BJ (cell line): ENCODE results near the gene PPP2R5E. TPM values are rescaled to one million over a fixed set of nuclear protein-coding genes. Genes with fewer than 3 reads are reported as not detected.

ENCODE experiments used
- CTCF ChIA-PET: fragments of 350-600 bp; formaldehyde crosslinking; extraction: SDS; loops from one replicate; lab custom pipeline; 2021; ENCODE audit warnings: antibody characterized with exemption, inconsistent platforms; lab: Yijun Ruan, JAX
- POLR2A ChIA-PET: fragments of 300-600 bp; sonication (Branson Sonifier 250); formaldehyde crosslinking; extraction: SDS; loops from one replicate; lab custom pipeline; 2021; ENCODE audit warnings: antibody characterized with exemption; lab: Charles Lee
- DNase-seq: peaks from one replicate; pipeline ENCODE4 v3.0.0-alpha.2; 2011; ENCODE audit warnings: low read depth
- H3K27me3 ChIP-seq: 2 replicates; pipeline ENCODE4 v1.6.0; 2011; ENCODE audit warnings: low read length; ENCODE audit not compliant: control insufficient read depth, insufficient read depth
- H3K36me3 ChIP-seq: 2 replicates; pipeline ENCODE4 v1.5.1; 2011; ENCODE audit warnings: low read length; ENCODE audit not compliant: control insufficient read depth, insufficient read depth
- H3K4me3 ChIP-seq: 2 replicates; pipeline ENCODE4 v1.5.1; 2011; ENCODE audit warnings: low read depth, mild to moderate bottlenecking, control low read depth, low read length
- polyA plus RNA-seq: library from polyadenylated mRNA; depleted of rRNA; stranded (reverse); fragments of >200 nt; gene quantifications from 2 replicates; pipeline ENCODE4 v1.2.3, GENCODE V29; 2011
- TF ChIP-seq, protein P1 (sequence below): IDR thresholded peaks from 2 replicates; pipeline ENCODE4 v1.5.1; 2011; ENCODE audit warnings: low read depth, mild to moderate bottlenecking, control low read depth, inconsistent platforms, low read length, moderate library complexity; ENCODE audit not compliant: insufficient read depth

The PPP2R5E gene
- polyA plus RNA-seq, 1 experiment: 4.8 TPM

- POLR2A ChIA-PET: no interaction called here
- no peak overlapping the region for H3K4me3 ChIP-seq
- no peak for DNase-seq
- TF ChIP-seq, protein P1, sequence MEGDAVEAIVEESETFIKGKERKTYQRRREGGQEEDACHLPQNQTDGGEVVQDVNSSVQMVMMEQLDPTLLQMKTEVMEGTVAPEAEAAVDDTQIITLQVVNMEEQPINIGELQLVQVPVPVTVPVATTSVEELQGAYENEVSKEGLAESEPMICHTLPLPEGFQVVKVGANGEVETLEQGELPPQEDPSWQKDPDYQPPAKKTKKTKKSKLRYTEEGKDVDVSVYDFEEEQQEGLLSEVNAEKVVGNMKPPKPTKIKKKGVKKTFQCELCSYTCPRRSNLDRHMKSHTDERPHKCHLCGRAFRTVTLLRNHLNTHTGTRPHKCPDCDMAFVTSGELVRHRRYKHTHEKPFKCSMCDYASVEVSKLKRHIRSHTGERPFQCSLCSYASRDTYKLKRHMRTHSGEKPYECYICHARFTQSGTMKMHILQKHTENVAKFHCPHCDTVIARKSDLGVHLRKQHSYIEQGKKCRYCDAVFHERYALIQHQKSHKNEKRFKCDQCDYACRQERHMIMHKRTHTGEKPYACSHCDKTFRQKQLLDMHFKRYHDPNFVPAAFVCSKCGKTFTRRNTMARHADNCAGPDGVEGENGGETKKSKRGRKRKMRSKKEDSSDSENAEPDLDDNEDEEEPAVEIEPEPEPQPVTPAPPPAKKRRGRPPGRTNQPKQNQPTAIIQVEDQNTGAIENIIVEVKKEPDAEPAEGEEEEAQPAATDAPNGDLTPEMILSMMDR: no peak
- CTCF ChIA-PET: no interaction called here
- H3K27me3 ChIP-seq: no peaks in the 10 kb centered on the region
- no peaks in the 10 kb centered on the region for H3K36me3 ChIP-seq
Measured at GRCh38 chr14:63480599-63480998, 62.6 kb downstream of the PPP2R5E start.

DNA sequence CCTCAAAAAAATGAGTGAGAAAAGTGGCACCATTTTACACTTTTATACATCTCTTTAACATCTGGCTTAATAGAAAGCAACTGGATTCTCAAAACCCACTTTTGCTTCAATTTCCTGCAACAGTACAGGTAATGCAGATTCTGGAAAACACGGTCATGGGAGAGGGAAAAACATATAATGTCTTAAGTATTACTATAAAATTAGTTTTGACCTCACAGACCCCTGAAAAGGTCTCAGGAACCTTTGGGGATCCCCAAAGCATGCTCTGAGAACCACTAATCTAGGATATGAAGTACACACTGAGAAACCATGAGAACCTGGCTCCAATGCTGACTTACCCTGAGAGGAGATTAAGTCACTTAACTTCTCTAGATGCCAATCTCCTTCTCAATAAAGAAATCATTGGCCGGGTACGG lies 64.7 kb downstream of the PPP2R5E start:
- no peak for DNase-seq
- Histone ChIP-seq H3K27me3 (no peaks in the 10 kb centered on the region), H3K4me3 (no peak overlapping the region), H3K36me3 (no peaks in the 10 kb centered on the region)
- ChIA-PET CTCF (interaction anchor here (0.7 kb wide), 2 partner anchors 35 to 1444 kb away, joined by 3 read pairs; no protein-coding TSS in a partner anchor), POLR2A (no interaction called here)
- TF ChIP-seq, protein P1: no peak

DNA sequence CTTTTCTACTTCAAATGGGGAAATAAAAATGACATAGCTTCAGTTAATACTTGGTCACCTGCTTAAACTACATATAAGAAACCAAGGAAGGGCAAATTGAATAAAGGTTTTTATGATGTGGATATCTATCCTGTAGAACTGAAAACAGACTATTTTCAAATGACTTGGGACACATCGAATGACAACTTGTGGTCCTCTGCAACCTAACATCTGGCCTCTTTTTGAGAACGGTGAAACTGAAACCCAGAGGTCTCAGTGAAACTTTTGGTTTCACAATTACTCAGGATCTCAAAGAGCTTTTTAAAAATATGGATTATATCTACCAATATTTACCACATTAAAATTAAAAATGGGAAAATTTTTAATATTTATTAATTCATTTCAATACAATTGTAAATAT lies 65.2 kb downstream of the PPP2R5E start:
- POLR2A ChIA-PET: no interaction called here
- H3K36me3 ChIP-seq: no peaks in the 10 kb centered on the region
- H3K27me3 ChIP-seq: no peaks in the 10 kb centered on the region
- CTCF ChIA-PET: no interaction called here
- H3K4me3 ChIP-seq: no peak overlapping the region
- no peak for DNase-seq
- TF ChIP-seq, protein P1: no peak

GRCh38 chr14:63477556-63477955 lies 65.6 kb downstream of the PPP2R5E start:
- H3K27me3 ChIP-seq: no peaks in the 10 kb centered on the region
- ChIA-PET POLR2A (no interaction called here), CTCF (no interaction called here)
- no peaks in the 10 kb centered on the region for H3K36me3 ChIP-seq
- no peak for DNase-seq
- TF ChIP-seq, protein P1: no peak
- H3K4me3 ChIP-seq: no peak overlapping the region

DNA sequence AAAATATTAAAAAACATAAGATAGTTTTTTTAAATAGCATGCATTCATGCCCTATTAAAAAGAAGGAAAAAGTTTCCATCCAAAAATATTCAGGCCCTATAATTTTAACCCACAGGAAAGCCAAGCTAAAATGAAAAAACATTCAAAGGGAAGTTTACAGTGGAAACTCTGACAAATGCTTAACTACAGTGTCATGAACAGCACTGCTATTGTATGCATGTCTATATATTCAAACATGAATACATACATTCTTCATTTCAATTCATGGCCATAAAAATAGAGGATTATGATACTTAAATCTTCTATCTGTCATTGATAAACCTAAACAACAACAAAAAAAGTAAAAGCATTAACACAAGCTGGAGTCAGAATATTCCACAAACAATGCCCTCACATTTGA lies 67.4 kb downstream of the PPP2R5E start:
- CTCF ChIA-PET: interaction anchor here (0.6 kb wide), 1 partner anchor 1104 kb away, joined by 3 read pairs; no protein-coding TSS in a partner anchor

More for the DNA sequence above, 67.4 kb downstream of the PPP2R5E start:
- TF ChIP-seq, protein P1: no peak
- POLR2A ChIA-PET: no interaction called here
- no peaks in the 10 kb centered on the region for H3K36me3 ChIP-seq
- no peak overlapping the region for H3K4me3 ChIP-seq
- DNase-seq: no peak
- no peaks in the 10 kb centered on the region for H3K27me3 ChIP-seq
